Panc1 (cell line): Measurements from ENCODE around the gene CLDN9. TPM values are rescaled to one million over a fixed set of nuclear protein-coding genes. Genes with fewer than 3 reads are reported as not detected.

Experiments used
- ATAC-seq: fragments of 200-7000 bp; cut with Tn5 transposase; 2 replicates; pipeline ENCODE4 v1.9.1; 2020; ENCODE audit warnings: mild to moderate bottlenecking, moderate library complexity
- BruUV-seq: library from RNA; stranded (reverse); fragments of 400-500 nt; replicated peaks from 2 replicates; lab custom pipeline; 2021; lab: Mats Ljungman, UMichigan
- CTCF ChIA-PET: fragments of 300-600 bp; sonication (Branson Sonifier 250); formaldehyde crosslinking; loops from one replicate; lab custom pipeline; 2022; ENCODE audit warnings: antibody characterized with exemption; lab: Charles Lee
- POLR2A ChIA-PET: fragments of 300-600 bp; sonication (Branson Sonifier 250); formaldehyde crosslinking; loops from one replicate; lab custom pipeline; 2022; ENCODE audit warnings: antibody characterized with exemption; lab: Charles Lee
- DNase-seq: peaks from one replicate; pipeline ENCODE4 v3.0.0-alpha.2; 2010; ENCODE audit warnings: low read depth, low spot score
- H3K27ac ChIP-seq: 2 replicates; pipeline ENCODE4 v1.5.1; 2011; ENCODE audit warnings: mild to moderate bottlenecking, low read length, inconsistent platforms
- H3K27me3 ChIP-seq: fragments of 200-500 bp; sonication (Bioruptor generic); 2 replicates; pipeline ENCODE4 v1.6.0; 2014; ENCODE audit warnings: low read length, inconsistent platforms; ENCODE audit not compliant: control insufficient read depth, insufficient read depth
- H3K36me3 ChIP-seq: fragments of 200-500 bp; sonication (Bioruptor generic); 2 replicates; pipeline ENCODE4 v1.5.1; 2014; ENCODE audit warnings: inconsistent platforms, mild to moderate bottlenecking, low read length, moderate library complexity; ENCODE audit not compliant: control insufficient read depth, insufficient read depth
- H3K4me1 ChIP-seq: 2 replicates; pipeline ENCODE4 v1.5.1; 2011; ENCODE audit warnings: inconsistent platforms, mild to moderate bottlenecking, low read length, moderate library complexity; ENCODE audit not compliant: control insufficient read depth, insufficient read depth
- H3K4me3 ChIP-seq, 2 experiments: 2 replicates each; pipeline ENCODE4 v1.5.1; 2011 to 2012; ENCODE audit warnings: low read depth in 2 of 2, low read length in 2 of 2, mild to moderate bottlenecking in 2 of 2, inconsistent platforms in 1 of 2, moderate library complexity in 1 of 2
- H3K9me3 ChIP-seq: fragments of 200-500 bp; sonication (Bioruptor generic); 2 replicates; pipeline ENCODE4 v1.5.1; 2014; ENCODE audit warnings: low read depth, mild to moderate bottlenecking, inconsistent platforms, low read length, moderate library complexity; ENCODE audit not compliant: control insufficient read depth, insufficient read depth
- POLR2AphosphoS5 ChIP-seq: IDR thresholded peaks from 2 replicates; pipeline ENCODE4 v1.6.1; 2012; ENCODE audit warnings: mild to moderate bottlenecking, low read depth, low read length, moderate library complexity
- REST ChIP-seq, 2 experiments: IDR thresholded peaks; 2 replicates each; pipeline ENCODE4 v1.6.1; 2011 to 2012; ENCODE audit warnings: low read depth in 2 of 2, control low read depth in 1 of 2, low read length in 1 of 2, mild to moderate bottlenecking in 1 of 2, moderate library complexity in 1 of 2; ENCODE audit not compliant: insufficient read depth in 1 of 2
- SIN3A ChIP-seq: IDR thresholded peaks from 2 replicates; pipeline ENCODE4 v1.6.1; 2012; ENCODE audit warnings: low read depth, mild to moderate bottlenecking, low read length, moderate library complexity, borderline replicate concordance; ENCODE audit not compliant: insufficient read depth
- TCF7L2 ChIP-seq: IDR thresholded peaks from 2 replicates; pipeline ENCODE4 v1.6.1; 2011; ENCODE audit warnings: mild to moderate bottlenecking, low read depth, low read length, inconsistent platforms
- in situ Hi-C: cut with HindIII; loops from 2 replicates; pipeline ENCODE4 v1.10.0; 2016; ENCODE audit warnings: low sequenced_read_pairs, low pct_unique_long_range_greater_than_20kb
- intact Hi-C: fragments of 100-400 bp; cut with micrococcal nuclease; formaldehyde crosslinking; loops from one replicate; pipeline ENCODE4 v1.10.0; 2022; ENCODE audit not compliant: unreplicated experiment
- total RNA-seq: library from RNA; stranded (reverse); gene quantifications from one replicate; pipeline ENCODE4 v1.2.1, GENCODE V29; 2021; ENCODE audit not compliant: unreplicated experiment
- TF ChIP-seq, protein P1 (sequence below): fragments of 450-650 bp; IDR thresholded peaks from 2 replicates; pipeline ENCODE4 v1.5.1; 2017; ENCODE audit warnings: mild to moderate bottlenecking

Gene CLDN9
- total RNA-seq, 1 experiment from 2014 or later = 1.6 TPM

- intact Hi-C loops = no loop called here
- H3K27me3 ChIP-seq = no peaks in the 10 kb centered on the region
- H3K36me3 ChIP-seq = no peaks in the 10 kb centered on the region
- no peaks in the 10 kb centered on the region for H3K9me3 ChIP-seq
- ChIA-PET POLR2A (no interaction called here), CTCF (no interaction called here)
- no peak overlapping the region for H3K27ac ChIP-seq
- BruUV-seq = no TSS peak
- H3K4me3 ChIP-seq = no peak overlapping the region
- no peak for ATAC-seq
- in situ Hi-C loops = no loop called here
- peaks cover 3% of the 10 kb centered on the region for H3K4me1 ChIP-seq
- no peak for TF ChIP-seq POLR2AphosphoS5
- TF ChIP-seq SIN3A = no peak
- TF ChIP-seq TCF7L2 = no peak
- TF ChIP-seq, protein P1, sequence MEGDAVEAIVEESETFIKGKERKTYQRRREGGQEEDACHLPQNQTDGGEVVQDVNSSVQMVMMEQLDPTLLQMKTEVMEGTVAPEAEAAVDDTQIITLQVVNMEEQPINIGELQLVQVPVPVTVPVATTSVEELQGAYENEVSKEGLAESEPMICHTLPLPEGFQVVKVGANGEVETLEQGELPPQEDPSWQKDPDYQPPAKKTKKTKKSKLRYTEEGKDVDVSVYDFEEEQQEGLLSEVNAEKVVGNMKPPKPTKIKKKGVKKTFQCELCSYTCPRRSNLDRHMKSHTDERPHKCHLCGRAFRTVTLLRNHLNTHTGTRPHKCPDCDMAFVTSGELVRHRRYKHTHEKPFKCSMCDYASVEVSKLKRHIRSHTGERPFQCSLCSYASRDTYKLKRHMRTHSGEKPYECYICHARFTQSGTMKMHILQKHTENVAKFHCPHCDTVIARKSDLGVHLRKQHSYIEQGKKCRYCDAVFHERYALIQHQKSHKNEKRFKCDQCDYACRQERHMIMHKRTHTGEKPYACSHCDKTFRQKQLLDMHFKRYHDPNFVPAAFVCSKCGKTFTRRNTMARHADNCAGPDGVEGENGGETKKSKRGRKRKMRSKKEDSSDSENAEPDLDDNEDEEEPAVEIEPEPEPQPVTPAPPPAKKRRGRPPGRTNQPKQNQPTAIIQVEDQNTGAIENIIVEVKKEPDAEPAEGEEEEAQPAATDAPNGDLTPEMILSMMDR = no peak
- no peak for TF ChIP-seq REST (IDR thresholded peaks at IDR 0.05; ENCODE audit: insufficient read depth in 1 of 2, low read depth in 2 of 2, low read length in 1 of 2)
- no peak for DNase-seq
Observed at GRCh38 chr16:2987286-2987685, 25.4 kb upstream of the CLDN9 start.

GRCh38 chr16:2987833-2988232, 24.9 kb upstream of the CLDN9 start:
- H3K27me3 ChIP-seq = no peaks in the 10 kb centered on the region
- no TSS peak for BruUV-seq
- H3K27ac ChIP-seq = no peak overlapping the region
- CTCF ChIA-PET = interaction anchor here (0.6 kb wide), 1 partner anchor 71 kb away, joined by 3 read pairs; no protein-coding TSS in a partner anchor
- POLR2A ChIA-PET = no interaction called here
- H3K4me3 ChIP-seq = no peak overlapping the region
- ATAC-seq (no peak), DNase-seq (no peak)
- in situ Hi-C loops (no loop called here), intact Hi-C loops (no loop called here)
- H3K4me1 ChIP-seq = peaks cover 3% of the 10 kb centered on the region
- H3K36me3 ChIP-seq = no peaks in the 10 kb centered on the region
- TF ChIP-seq POLR2AphosphoS5 = no peak
- TF ChIP-seq REST (IDR thresholded peaks at IDR 0.05; ENCODE audit: insufficient read depth in 1 of 2, low read depth in 2 of 2, low read length in 1 of 2) = no peak
- TF ChIP-seq SIN3A = no peak
- TF ChIP-seq TCF7L2 = no peak
- TF ChIP-seq, protein P1 = no peak
- no peaks in the 10 kb centered on the region for H3K9me3 ChIP-seq
